HepG2 (cell line): ENCODE measurements around the gene CC2D1A. TPM values are rescaled to one million over a fixed set of nuclear protein-coding genes. Genes with fewer than 3 reads are reported as not detected.

Source experiments
- ATAC-seq: fragments of 200-7000 bp; cut with Tn5 transposase; 3 replicates; pipeline ENCODE4 v1.9.1; 2020; ENCODE audit warnings: mild to moderate bottlenecking, moderate library complexity
- BruUV-seq: library from RNA; stranded (reverse); fragments of 400-500 nt; replicated peaks from 2 replicates; lab custom pipeline; 2021; lab: Mats Ljungman, UMichigan
- CTCF ChIA-PET: fragments of 300-600 bp; formaldehyde crosslinking; extraction: SDS; loops from one replicate; lab custom pipeline; 2021; ENCODE audit warnings: low total read pairs, inconsistent platforms, low intra/inter-chr PET ratio; lab: Yijun Ruan, JAX
- POLR2A ChIA-PET: fragments of 350-600 bp; sonication (Branson Sonifier 250); formaldehyde crosslinking; loops from one replicate; lab custom pipeline; 2020; ENCODE audit warnings: antibody characterized with exemption, inconsistent platforms; lab: Yijun Ruan, JAX
- DNase-seq: peaks from one replicate; pipeline ENCODE4 v3.0.0-alpha.2; 2015; ENCODE audit warnings: low spot score
- FAIRE-seq: peaks from 3 replicates; lab custom pipeline; 2011; peaks lifted over from hg19 to GRCh38; lab: Jason Lieb, UNC
- H2AFZ ChIP-seq: one replicate; pipeline ENCODE4 v1.6.1; 2011; ENCODE audit warnings: low read length, inconsistent platforms
- H3K27ac ChIP-seq: fragments of 300-600 bp; 3 replicates; pipeline ENCODE4 v1.8.0; 2011; ENCODE audit warnings: mixed run types, mild to moderate bottlenecking, mixed read lengths, low read length, inconsistent platforms; ENCODE audit not compliant: insufficient read depth; ENCODE audit errors: extremely low read length
- H3K27me3 ChIP-seq, 2 experiments: fragments of 200-600 bp in 1 of 2; 2 replicates in 1 of 2; 3 replicates in 1 of 2; pipeline versions ENCODE4 v1.6.0 to v1.8.0; 2011; ENCODE audit warnings: low read length in 2 of 2, mild to moderate bottlenecking in 2 of 2, moderate library complexity in 2 of 2, inconsistent platforms in 1 of 2; ENCODE audit not compliant: insufficient read depth in 2 of 2, control insufficient read depth in 1 of 2
- H3K36me3 ChIP-seq, 2 experiments: fragments of 200-600 bp in 1 of 2; replicated peaks in 1 of 2; 2 replicates in 1 of 2; 3 replicates in 1 of 2; pipeline versions ENCODE4 v1.5.1 to v1.8.0; 2011; ENCODE audit warnings: low read length in 2 of 2, inconsistent platforms in 1 of 2; ENCODE audit not compliant: insufficient read depth in 2 of 2, control insufficient read depth in 1 of 2
- H3K4me1 ChIP-seq: 2 replicates; pipeline ENCODE4 v1.5.1; 2012; ENCODE audit warnings: low read length, inconsistent platforms; ENCODE audit not compliant: insufficient read depth
- H3K4me2 ChIP-seq: 2 replicates; pipeline ENCODE4 v1.6.0; 2011; ENCODE audit warnings: low read depth, low read length, inconsistent platforms
- H3K4me3 ChIP-seq, 3 experiments: fragments of 200-600 bp in 1 of 3; sonication (generic), shearing (Covaris generic) in 1 of 3; replicated peaks in 1 of 3; 2 replicates each; pipeline ENCODE4 v1.5.1; 2011 to 2016; ENCODE audit warnings: low read length in 3 of 3, inconsistent platforms in 2 of 3, low read depth in 2 of 3, mild to moderate bottlenecking in 2 of 3, control low read depth in 1 of 3, mixed read lengths in 1 of 3; ENCODE audit not compliant: insufficient read depth in 1 of 3
- H3K79me2 ChIP-seq: one replicate; pipeline ENCODE4 v1.6.1; 2011; ENCODE audit warnings: low read length, inconsistent platforms; ENCODE audit not compliant: insufficient read depth
- H3K9ac ChIP-seq: 2 replicates; pipeline ENCODE4 v1.6.0; 2011; ENCODE audit warnings: mild to moderate bottlenecking, low read depth, low read length, inconsistent platforms; ENCODE audit not compliant: insufficient read depth
- H3K9me3 ChIP-seq: 2 replicates; pipeline ENCODE4 v1.5.1; 2012; ENCODE audit warnings: mild to moderate bottlenecking, low read length
- H4K20me1 ChIP-seq: 2 replicates; pipeline ENCODE4 v1.6.0; 2011; ENCODE audit warnings: inconsistent platforms, mild to moderate bottlenecking, low read length, moderate library complexity; ENCODE audit not compliant: insufficient read depth
- HNF1A ChIP-seq, 2 experiments: sonication (generic) in 1 of 2; formaldehyde crosslinking in 1 of 2; IDR thresholded peaks; 2 replicates each; pipeline versions ENCODE4 v1.4.0 to v1.6.1; 2016 to 2020; ENCODE audit warnings: borderline replicate concordance in 1 of 2, low read depth in 1 of 2, mild to moderate bottlenecking in 1 of 2, missing genetic modification reagents in 1 of 2
- MATR3 ChIP-seq: sonication (generic); formaldehyde crosslinking; IDR thresholded peaks from 2 replicates; pipeline ENCODE4 v1.4.0; 2020; ENCODE audit warnings: missing genetic modification reagents
- MEIS1 ChIP-seq: sonication (generic); formaldehyde crosslinking; IDR thresholded peaks from 2 replicates; pipeline ENCODE4 v1.9.0; 2021; ENCODE audit warnings: mild to moderate bottlenecking, missing genetic modification reagents, moderate library complexity, borderline replicate concordance
- NFKBIZ ChIP-seq: IDR thresholded peaks from 2 replicates; pipeline ENCODE4 v1.6.1; 2018; ENCODE audit warnings: missing genetic modification reagents, missing compliant biosample characterization
- TEAD3 ChIP-seq: optimal IDR thresholded peaks from 2 replicates; pipeline ENCODE3; 2016; ENCODE audit warnings: borderline replicate concordance
- ZNF318 ChIP-seq: sonication (generic); formaldehyde crosslinking; IDR thresholded peaks from 2 replicates; pipeline ENCODE4 v1.4.0; 2020; ENCODE audit warnings: mild to moderate bottlenecking, missing genetic modification reagents
- ZNF337 ChIP-seq: sonication (generic); formaldehyde crosslinking; IDR thresholded peaks from 2 replicates; pipeline ENCODE4 v1.5.1; 2020; ENCODE audit warnings: missing genetic modification reagents, low read depth, mild to moderate bottlenecking, borderline replicate concordance
- ZNF530 ChIP-seq: sonication (generic); formaldehyde crosslinking; IDR thresholded peaks from 2 replicates; pipeline ENCODE4 v1.5.0; 2020; ENCODE audit warnings: low read depth, mild to moderate bottlenecking, missing genetic modification reagents
- ZNF639 ChIP-seq: conservative IDR thresholded peaks from 2 replicates; pipeline ENCODE4 v1.6.1; 2018; ENCODE audit warnings: missing genetic modification reagents
- WGBS: methylation state at CpG from one replicate; pipeline ENCODE4 v1.1.6; 2017; ENCODE audit warnings: low lambda C conversion rate; 5-methylcytosine and 5-hydroxymethylcytosine counted together
- in situ Hi-C: cut with HindIII; loops from 2 replicates; pipeline ENCODE4 v1.10.0; 2017; ENCODE audit warnings: low pct_unique_long_range_greater_than_20kb; ENCODE audit not compliant: extremely low pct_ligation_motif_present
- intact Hi-C: fragments of 100-400 bp; cut with micrococcal nuclease; formaldehyde crosslinking; loops from one replicate; pipeline ENCODE4 v1.10.0; 2022; ENCODE audit not compliant: unreplicated experiment
- polyA plus RNA-seq, 8 experiments: library from polyadenylated mRNA; depleted of rRNA in 3 of 8; stranded (reverse) in 7 of 8; unstranded in 1 of 8; fragments of >200 nt; fragmentation: Illumina TruSeq in 4 of 8; extraction: Trizol in 4 of 8; gene quantifications; 2 replicates each; pipeline versions ENCODE4 v1.2.1 to v1.2.3, GENCODE V29; 2011 to 2016; ENCODE audit warnings: low read depth in 4 of 8, missing spikeins in 1 of 8, mixed read lengths in 1 of 8; ENCODE audit not compliant: insufficient read depth in 1 of 8
- total RNA-seq, 5 experiments: library from RNA; depleted of rRNA; stranded (reverse); fragments of >200 nt; fragmentation: Illumina TruSeq; extraction: Trizol; gene quantifications; 2 replicates each; pipeline ENCODE4 v1.2.3, GENCODE V29; 2016; ENCODE audit warnings: low read depth in 1 of 5

The CC2D1A gene
- total and polyA plus RNA-seq, 2 of the 13 experiments (the other 11 are each of a cell fraction or from before 2014, with no cell fraction given) = 9.7 to 11.5 TPM

GRCh38 chr19:13881251-13881691 lies 24.7 kb upstream of the CC2D1A start:
- BruUV-seq = no TSS peak
- Histone ChIP-seq H3K9me3 (no peaks in the 10 kb centered on the region), H3K4me1 (peaks cover 48% of the 10 kb centered on the region), H3K4me2 (peak overlapping the region; percentile 95), H2AFZ (peak overlapping the region; percentile 20), H3K9ac (peak overlapping the region; percentile 58), H4K20me1 (no peaks in the 10 kb centered on the region), H3K36me3 (no peaks in the 10 kb centered on the region), H3K4me3 (peak overlapping the region; percentile 50 to 74 (median 55); a peak in 5 of 6 replicates), H3K79me2 (no peaks in the 10 kb centered on the region), H3K27ac (no peak overlapping the region), H3K27me3 (peaks cover 1 to 17% of the 10 kb centered on the region in 2 experiments; a peak in 2 of 5 replicates)
- FAIRE-seq (no peak), DNase-seq (peak; percentile 45), ATAC-seq (peak; percentile 68)
- in situ Hi-C loops (loop anchor here (5.0 to 25.0 kb wide), 3 partner anchors 71 to 531 kb away; partner anchors contain the start of genes DCAF15, DDX39A and MISP3), intact Hi-C loops (loop anchor here (2.0 kb wide), 1 partner anchor 72 kb away; the partner anchor contains the start of gene DCAF15)
- ChIA-PET POLR2A (interaction anchor here (1.0 to 2.1 kb wide), 3 partner anchors 125 to 256 kb away, joined by 3 to 7 read pairs (median 5); partner anchors contain the start of genes ASF1B and RFX1), CTCF (interaction anchor here (1.0 to 5.0 kb wide), 3 partner anchors 21 to 192 kb away, joined by 3 to 79 read pairs (median 3); partner anchors contain the start of gene MISP3)
- 1% methylated on average over 12 of the region's 12 CpGs for WGBS
- TF ChIP-seq ZNF337 (CRISPR knock-in tag) = no peak
- TF ChIP-seq HNF1A (IDR thresholded peaks at IDR 0.05; ENCODE audit: low read depth) = no peak
- TF ChIP-seq HNF1A (CRISPR knock-in tag; IDR thresholded peaks at IDR 0.05; ENCODE audit: borderline replicate concordance) = no peak
- no peak for TF ChIP-seq ZNF318 (CRISPR knock-in tag)
- no peak for TF ChIP-seq ZNF639 (CRISPR knock-in tag)
- TF ChIP-seq MEIS1 (CRISPR knock-in tag) = no peak
- TF ChIP-seq TEAD3 (CRISPR knock-in tag) = peak; percentile 53
- no peak for TF ChIP-seq ZNF530 (CRISPR knock-in tag)
- no peak for TF ChIP-seq MATR3 (CRISPR knock-in tag)
- no peak for TF ChIP-seq NFKBIZ (CRISPR knock-in tag)
